GM18517 (cell line): ENCODE data around the gene ADARB2.
A peak's percentile ranks its signal among the peaks of the same experiment; 100 is the strongest.
"Not testable (repeated sequence)": the region's sequence is repeated elsewhere in the genome, so short reads cannot be mapped to it uniquely, and the experiment has no call there.

Experiments
- ATAC-seq: cut with Tn5 transposase; IDR thresholded peaks from one replicate; pipeline ENCODE4 v1.9.1; 2021; ENCODE audit warnings: mild to moderate bottlenecking, moderate library complexity; ENCODE audit not compliant: unreplicated experiment

Gene ADARB2

DNA sequence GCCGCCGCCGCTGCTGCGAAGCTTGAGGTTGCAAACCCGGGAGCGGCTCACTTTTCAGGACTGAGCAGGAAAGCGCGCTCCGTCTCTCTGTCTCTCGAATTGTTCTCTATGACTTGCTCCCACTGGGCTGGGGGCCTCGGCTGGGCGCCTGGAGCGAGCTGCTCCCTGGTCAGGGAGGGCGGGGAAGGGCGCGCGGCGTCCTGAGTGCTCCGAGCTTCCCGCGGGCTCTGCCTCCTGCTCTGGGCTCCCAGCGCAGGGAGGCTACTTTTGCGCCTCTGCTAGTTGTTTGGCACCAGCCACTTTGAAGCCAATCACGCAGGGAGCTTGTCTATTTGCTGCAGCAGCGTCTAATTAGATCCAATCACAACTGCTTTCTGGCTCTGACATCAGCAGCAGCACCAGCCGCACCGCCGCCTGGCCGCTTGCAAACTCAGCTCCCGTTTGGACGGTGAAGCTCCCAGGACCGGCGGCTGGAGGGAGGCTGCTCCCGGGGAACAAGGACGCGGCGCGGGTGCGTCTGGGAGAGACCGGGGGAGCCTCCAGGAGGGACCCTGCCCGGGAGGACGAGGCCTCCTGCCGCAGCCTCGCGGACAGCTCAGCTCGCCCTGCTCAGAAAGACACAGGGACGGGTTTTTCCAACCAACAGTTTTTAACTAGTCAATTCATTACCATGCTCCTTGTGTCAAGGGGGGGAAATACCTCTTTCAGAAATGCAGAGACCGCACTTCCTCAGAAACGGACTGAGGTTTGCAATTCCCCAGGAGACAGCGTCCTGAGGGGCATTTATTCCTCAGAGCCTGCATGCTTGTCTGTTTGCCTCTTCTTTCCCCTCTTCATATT, at the start of gene ADARB2:
ADARB2 (minus strand) TSS at position 304 of the 840 bp plus-strand sequence.
- ATAC-seq = peak; percentile 86

DNA sequence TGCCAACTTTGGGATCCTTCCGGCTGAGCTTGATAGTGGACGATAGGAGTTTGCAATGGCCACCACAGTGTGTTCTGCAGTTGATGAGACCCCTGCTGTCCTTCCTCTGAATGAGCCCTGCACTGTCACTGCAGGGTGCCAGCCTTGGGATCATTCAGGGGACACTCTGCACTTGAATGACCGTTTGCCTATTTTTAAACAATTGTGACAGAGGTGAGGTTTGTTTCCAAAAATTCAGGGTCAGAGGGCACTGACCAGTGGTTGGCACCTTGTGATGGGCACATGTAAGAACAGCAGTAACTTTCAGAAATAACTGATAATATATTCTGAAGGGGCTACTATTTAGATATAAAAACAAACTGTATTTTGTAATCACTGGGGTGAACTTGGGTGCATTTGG, 48.5 kb upstream of the ADARB2 start:
- no peak for ATAC-seq

GRCh38 chr10:1782841-1783240, 45.5 kb upstream of the ADARB2 start:
- ATAC-seq = no peak

GRCh38 chr10:1779796-1780195, 42.5 kb upstream of the ADARB2 start:
- no peak for ATAC-seq

DNA sequence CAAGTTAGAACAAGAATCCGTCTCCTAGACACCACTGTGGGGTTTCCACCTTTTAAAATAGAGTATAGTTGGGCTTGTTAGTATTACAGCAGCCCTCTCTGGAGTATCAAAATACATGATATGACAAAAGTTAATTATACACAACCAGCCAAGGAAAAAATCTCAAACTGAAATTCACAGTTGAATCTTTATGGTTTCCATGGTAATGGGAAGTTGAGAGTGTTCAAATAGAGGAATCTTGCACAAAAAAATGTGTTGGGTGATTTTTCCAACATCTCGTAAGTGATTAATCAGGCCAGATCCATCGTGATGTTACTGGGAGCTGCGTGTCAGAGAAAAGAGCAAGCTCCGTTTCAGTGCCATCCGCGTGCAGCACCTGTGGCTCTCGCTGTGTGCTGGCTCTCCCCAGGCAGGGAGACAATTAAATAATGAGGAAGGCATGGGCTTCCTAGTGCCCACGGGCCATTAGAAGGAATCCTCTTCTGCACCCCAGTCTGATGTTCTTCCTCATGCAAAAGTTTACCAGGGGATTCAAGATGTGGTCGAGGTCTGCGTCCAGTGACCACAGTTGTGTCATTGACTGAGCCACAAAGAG, 41.1 kb upstream of the ADARB2 start:
- no peak for ATAC-seq

DNA sequence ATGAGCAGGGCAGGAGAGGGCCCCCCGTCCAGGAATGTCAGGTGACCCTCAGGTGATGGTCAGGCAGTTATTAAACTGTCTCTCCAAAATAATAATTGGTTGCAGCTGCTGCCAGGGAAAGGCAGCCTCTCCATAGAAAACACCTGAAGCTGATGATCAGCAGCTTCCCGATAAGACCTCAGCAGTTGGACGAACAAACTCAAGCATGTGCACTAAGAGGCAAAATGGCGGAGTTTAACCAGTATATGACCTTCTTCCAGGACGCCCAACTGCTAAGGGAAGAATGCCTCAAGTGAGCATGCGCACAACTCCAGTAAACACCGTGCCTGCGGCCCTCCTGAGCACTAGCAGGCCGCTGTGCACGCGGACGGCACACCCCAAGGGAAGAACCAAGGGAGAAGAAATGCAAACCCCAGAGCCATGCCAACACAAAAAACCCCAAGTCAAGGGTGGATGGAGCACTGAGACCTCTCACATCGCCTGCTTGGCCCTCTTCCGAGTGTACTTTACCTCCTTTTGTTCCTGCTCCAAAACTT, 38.9 kb upstream of the ADARB2 start:
- ATAC-seq = no peak

DNA sequence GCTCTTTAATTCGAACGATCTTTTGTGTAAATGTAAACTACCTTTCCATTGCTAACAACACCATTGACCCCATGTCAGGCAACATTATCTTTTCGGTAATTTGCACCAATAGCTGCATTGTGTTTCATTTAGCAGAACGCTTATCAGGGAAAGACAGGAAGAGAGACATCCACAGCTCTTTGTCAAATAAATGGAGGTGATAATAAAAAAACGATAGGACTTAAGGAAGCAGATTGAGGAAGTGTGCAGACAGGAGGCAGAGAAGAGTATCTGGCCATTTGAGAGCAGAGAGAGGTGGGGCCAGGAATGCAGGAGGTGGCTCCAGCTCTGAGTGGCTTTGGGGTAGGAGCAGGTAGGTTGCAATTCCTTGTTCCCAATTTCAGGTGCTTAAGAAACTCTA, 37.5 kb upstream of the ADARB2 start:
- no peak for ATAC-seq

DNA sequence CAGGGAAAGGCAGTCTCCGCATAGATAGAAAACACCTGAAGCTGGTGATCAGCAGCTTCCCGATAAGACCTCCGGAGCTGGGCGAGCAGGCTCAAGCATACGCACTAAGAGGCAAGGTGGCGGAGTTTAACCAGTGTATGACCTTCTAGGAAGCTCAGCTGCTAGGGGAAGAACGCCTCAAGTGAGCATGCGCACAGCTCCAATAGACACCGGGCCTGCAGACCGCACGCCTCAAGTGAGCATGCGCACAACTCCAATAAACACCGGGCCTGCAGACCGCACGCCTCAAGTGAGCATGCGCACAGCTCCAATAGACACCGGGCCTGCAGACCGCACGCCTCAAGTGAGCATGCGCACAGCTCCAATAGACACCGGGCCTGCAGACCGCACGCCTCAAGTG, 35.9 kb upstream of the ADARB2 start:
- ATAC-seq = not testable (repeated sequence)

DNA sequence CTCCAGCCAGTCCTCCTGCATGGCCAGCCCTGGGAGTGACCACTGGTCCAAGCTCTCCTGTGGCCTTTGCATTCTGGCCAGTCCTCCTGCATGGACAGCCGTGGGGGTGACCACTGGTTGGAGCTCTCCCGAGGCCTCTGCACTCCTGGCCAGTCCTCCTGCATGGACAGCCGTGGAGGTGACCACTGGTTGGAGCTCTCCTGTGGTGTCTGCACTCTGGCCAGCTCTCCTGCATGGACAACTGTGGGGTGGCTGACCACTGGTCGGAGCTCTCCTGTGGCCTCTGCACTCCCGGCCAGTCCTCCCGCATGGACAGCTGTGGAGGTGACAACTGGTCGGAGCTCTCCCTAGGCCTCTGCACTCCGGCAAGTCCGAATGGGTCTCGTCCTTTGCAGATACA, 28.7 kb upstream of the ADARB2 start:
- no peak for ATAC-seq

DNA sequence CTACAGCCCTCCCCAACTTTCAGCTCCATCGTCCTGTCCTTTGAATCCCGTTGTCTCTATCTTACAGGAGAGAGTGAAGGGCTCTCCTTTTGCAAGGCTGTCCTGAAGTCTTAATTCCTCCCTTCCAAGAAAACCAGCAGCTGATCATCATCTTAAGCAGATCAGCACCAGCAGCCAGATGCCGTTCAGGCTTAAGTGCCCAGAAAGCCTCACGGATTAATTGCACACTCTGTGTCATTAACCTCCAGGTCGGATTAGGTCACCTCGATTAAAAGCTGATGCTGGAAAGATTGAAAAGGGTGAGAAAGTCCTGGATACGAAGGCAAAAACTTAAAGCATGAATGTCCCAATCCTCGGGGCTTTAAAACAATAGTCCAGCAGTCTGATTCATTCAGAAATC, 24.8 kb upstream of the ADARB2 start:
- ATAC-seq = no peak

DNA sequence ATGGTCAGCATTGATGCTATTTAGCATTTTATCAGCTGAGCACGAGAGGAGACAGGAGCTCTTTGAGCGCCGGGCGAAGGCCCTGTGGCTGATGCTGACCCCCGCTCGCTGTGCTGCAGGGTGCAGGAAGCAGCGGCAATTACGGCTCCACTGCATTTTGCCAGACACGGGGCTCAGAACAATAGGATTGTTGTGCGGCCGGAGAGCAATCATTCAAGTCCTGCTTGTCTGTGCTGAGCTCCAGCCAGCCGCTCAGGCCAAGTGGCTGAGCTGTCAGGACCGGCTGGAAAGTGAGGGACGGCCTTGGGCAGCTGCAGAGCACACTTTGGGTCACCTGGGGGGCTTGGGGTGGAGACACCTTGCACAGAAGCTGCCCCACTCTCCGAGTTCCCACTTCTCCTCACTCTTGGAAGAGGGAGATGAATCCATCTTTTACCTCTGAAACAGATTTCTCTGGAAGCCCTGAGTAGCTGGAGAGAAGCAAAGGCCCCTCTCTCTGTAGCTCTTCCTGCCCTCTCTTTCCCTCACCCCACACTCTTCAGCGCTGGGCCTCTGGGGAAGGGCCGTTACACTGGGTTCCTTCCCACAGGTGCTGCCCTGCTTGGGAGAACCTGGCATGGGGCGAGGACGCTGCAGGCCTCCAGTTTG, 17.3 kb upstream of the ADARB2 start:
- no peak for ATAC-seq

- ATAC-seq = no peak
Observed at GRCh38 chr10:1752153-1752552, 14.8 kb upstream of the ADARB2 start.

GRCh38 chr10:1747590-1748157, 10.3 kb upstream of the ADARB2 start:
- ATAC-seq = no peak

GRCh38 chr10:1746796-1747195, 9.5 kb upstream of the ADARB2 start:
- ATAC-seq = no peak

DNA sequence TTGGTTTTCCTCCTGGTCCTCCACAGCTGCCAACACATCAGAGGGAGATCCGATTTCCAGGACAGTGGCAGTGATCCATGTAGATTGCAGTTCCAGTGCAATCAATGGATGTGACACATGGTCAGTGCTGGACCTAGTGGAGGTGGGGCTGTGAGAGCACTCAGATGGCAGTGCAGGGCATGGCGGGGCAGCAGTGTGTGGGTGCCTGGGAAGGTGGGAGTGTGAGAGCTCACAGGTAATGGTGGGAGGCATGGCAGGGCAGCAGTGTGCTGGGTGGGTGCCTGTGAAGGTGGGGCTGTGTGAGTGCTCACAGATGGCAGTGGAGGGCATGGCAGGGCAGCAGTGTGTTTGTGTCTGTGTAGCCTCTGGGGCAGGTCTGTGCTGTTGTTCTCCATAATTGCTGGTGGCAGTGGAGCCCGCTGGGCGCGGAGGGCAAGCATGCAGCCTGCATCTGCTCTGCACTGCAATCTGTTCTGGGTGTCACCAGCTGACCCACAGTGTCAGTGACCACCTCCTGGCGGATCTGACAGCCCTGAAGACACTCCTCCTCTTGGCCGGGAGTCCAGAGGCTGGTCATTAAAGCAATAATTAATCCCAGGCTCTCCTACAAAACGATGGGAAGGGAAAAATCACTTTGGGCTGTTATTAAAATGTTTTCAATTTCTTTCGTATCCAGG, 8.6 kb upstream of the ADARB2 start:
- ATAC-seq = no peak

GRCh38 chr10:1744524-1744923, 7.2 kb upstream of the ADARB2 start:
- ATAC-seq = no peak

DNA sequence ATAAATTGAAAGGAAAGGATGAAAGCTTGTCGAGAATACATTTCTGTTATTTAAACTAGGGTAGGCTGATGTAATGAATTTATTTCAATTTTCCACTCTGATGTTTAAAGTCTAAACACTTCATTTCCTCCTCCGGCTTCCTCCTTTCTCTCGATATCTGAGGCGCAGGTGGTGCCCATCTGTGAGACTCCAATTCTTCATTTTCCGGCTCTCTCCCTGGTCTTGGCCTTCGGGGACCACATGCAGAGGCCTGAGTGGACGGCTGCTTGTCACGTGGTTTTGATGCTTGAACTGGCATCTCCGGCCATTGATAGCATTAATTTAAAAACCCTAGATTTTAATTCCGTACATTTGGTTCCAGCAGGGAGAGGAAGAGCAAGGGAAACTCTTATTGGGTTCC, 5.8 kb upstream of the ADARB2 start:
- no peak for ATAC-seq

DNA sequence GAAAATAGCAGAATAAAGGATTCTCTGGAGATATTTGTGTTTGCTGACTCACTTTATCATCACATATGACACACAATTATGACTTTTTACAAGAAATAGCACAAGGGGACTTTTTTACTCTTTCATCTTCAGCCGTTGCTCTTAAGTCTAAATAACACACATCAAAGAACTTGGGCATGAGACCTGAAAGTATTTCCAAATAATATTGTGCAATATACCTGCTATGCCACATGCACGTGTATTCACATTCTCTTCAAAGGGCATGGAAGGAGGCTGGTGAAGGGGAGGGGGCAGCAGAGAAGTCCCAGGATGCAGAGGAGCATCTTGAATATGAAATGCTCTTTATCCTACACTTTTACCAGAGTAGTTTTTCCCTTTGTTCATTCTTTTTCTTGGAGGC, 4.1 kb upstream of the ADARB2 start:
- ATAC-seq = no peak

DNA sequence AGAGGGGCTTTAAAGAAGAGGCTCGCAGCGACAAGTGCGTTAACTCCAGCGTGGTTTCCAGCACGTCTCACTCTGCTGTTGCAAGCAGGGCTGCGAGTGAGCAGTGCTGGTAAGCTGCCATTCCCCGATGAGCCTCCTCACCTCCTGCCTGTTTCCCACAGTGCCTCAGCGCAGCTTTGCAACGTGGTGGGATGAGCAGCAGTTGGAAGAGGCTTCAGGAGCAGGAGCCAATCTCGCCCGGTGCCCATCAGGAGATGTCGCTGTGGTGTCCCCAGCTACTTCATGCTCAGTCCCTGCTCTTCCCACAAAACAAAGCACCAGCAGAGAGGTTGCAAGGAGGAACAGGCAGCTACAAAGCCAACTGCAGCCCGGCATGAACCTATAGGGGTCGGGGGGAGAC, 2.4 kb upstream of the ADARB2 start:
- ATAC-seq = no peak

GRCh38 chr10:1738950-1739349, 1.6 kb upstream of the ADARB2 start:
- peak; percentile 42 for ATAC-seq

DNA sequence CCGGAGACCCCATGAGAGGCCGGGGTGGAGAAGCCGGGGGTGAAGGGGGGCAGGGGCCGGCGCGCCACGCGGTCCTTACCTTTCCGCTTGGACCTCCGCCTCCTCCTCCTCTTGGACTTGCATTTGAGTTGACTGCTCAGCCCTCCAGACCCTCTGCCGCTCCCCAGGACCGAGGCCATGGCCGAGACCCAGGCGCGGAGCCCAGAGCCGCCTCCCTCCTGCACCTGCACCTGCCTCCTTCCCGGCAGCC, 428 bp downstream of the ADARB2 start:
- no peak for ATAC-seq
